ENCODE data around the gene DOCK6.

GRCh38 chr19:11200931-11201330, 61.4 kb downstream of the DOCK6 start:
- no peak for TF ChIP-seq GATA3 (IDR thresholded peaks at IDR 0.05; ENCODE audit: low read depth, low read length)
- no peak for TF ChIP-seq GATA2 (IDR thresholded peaks at IDR 0.05; ENCODE audit: low read depth, low read length)
